Caco-2 (cell line): Measurements from ENCODE around the gene TPTE2. TPM values are rescaled to one million over a fixed set of nuclear protein-coding genes. Genes with fewer than 3 reads are reported as not detected.

Experiments
- BruUV-seq: library from RNA; stranded (reverse); fragments of 400-500 nt; replicated peaks from 2 replicates; lab custom pipeline; 2021; lab: Mats Ljungman, UMichigan
- CTCF ChIA-PET: fragments of 300-600 bp; sonication (Branson Sonifier 250); formaldehyde crosslinking; loops from one replicate; lab custom pipeline; 2022; ENCODE audit warnings: antibody characterized with exemption; lab: Charles Lee
- POLR2A ChIA-PET: fragments of 300-600 bp; sonication (Branson Sonifier 250); formaldehyde crosslinking; loops from one replicate; lab custom pipeline; 2022; ENCODE audit warnings: antibody characterized with exemption; lab: Charles Lee
- DNase-seq, 2 experiments: peaks; one replicate each; pipeline versions ENCODE4 v3.0.0 to v3.0.0-alpha.2; 2020 to 2022
- H3K27me3 ChIP-seq: replicated peaks from 2 replicates; pipeline ENCODE4 v1.6.0; 2011; ENCODE audit warnings: low read length; ENCODE audit not compliant: control insufficient read depth, insufficient read depth
- H3K36me3 ChIP-seq: 2 replicates; pipeline ENCODE4 v1.5.1; 2011; ENCODE audit warnings: low read length; ENCODE audit not compliant: control insufficient read depth, insufficient read depth
- H3K4me1 ChIP-seq: fragments of 250-450 bp; sonication (Bioruptor Pico); 2 replicates; pipeline ENCODE4 v1.5.1; 2020; ENCODE audit warnings: mild to moderate bottlenecking
- H3K4me3 ChIP-seq: 2 replicates; pipeline ENCODE4 v1.5.1; 2011; ENCODE audit warnings: low read depth, mild to moderate bottlenecking, control low read depth, low read length
- H3K9me3 ChIP-seq: fragments of 250-450 bp; sonication (Bioruptor Pico); 2 replicates; pipeline ENCODE4 v1.5.1; 2020; ENCODE audit warnings: mild to moderate bottlenecking, moderate library complexity
- H3K27ac Mint-ChIP-seq: one replicate; pipeline ENCODE4 v1.8.0; 2022; ENCODE audit warnings: mixed read lengths; ENCODE audit not compliant: unreplicated experiment
- H3K27me3 Mint-ChIP-seq: one replicate; pipeline ENCODE4 v1.8.0; 2022; ENCODE audit warnings: mixed read lengths; ENCODE audit not compliant: insufficient read depth, unreplicated experiment
- H3K36me3 Mint-ChIP-seq: one replicate; pipeline ENCODE4 v1.8.0; 2022; ENCODE audit warnings: mild to moderate bottlenecking, mixed read lengths; ENCODE audit not compliant: insufficient read depth, unreplicated experiment
- H3K4me1 Mint-ChIP-seq: one replicate; pipeline ENCODE4 v1.8.0; 2022; ENCODE audit warnings: low read depth, mixed read lengths; ENCODE audit not compliant: unreplicated experiment
- H3K4me3 Mint-ChIP-seq: one replicate; pipeline ENCODE4 v1.8.0; 2022; ENCODE audit warnings: mild to moderate bottlenecking, moderate library complexity, mixed read lengths; ENCODE audit not compliant: unreplicated experiment
- H3K9me3 Mint-ChIP-seq: one replicate; pipeline ENCODE4 v1.8.0; 2022; ENCODE audit warnings: mixed read lengths; ENCODE audit not compliant: unreplicated experiment
- CTCF ChIP-seq, 2 experiments: fragments of 200-600 bp in 1 of 2; IDR thresholded peaks; 1 replicate in 1 of 2; 2 replicates in 1 of 2; pipeline versions ENCODE4 v1.5.1 to v1.8.0; 2011 to 2022; ENCODE audit warnings: antibody characterized with exemption in 1 of 2, control low read depth in 1 of 2, inconsistent platforms in 1 of 2, low read depth in 1 of 2, low read length in 1 of 2, mild to moderate bottlenecking in 1 of 2, moderate library complexity in 1 of 2; ENCODE audit not compliant: insufficient read depth in 1 of 2, severe bottlenecking in 1 of 2, unreplicated experiment in 1 of 2
- intact Hi-C: fragments of 100-400 bp; cut with micrococcal nuclease; formaldehyde crosslinking; loops from one replicate; pipeline ENCODE4 v1.10.0; 2022; ENCODE audit not compliant: unreplicated experiment
- total RNA-seq: library from RNA; stranded (reverse); gene quantifications from 2 replicates; pipeline ENCODE4 v1.2.3, GENCODE V29; 2022

TPTE2 gene
- total RNA-seq, 1 experiment from 2014 or later: not detected

GRCh38 chr13:19606152-19606551 is 44.8 kb upstream of the TPTE2 start:
- Mint-ChIP-seq H3K4me1 (no peaks in the 10 kb centered on the region), H3K4me3 (no peak overlapping the region), H3K9me3 (peaks cover 42% of the 10 kb centered on the region), H3K27ac (no peak overlapping the region), H3K27me3 (no peaks in the 10 kb centered on the region), H3K36me3 (peaks cover 50% of the 10 kb centered on the region)
- Histone ChIP-seq H3K4me1 (peaks cover 18% of the 10 kb centered on the region), H3K9me3 (peaks cover 7% of the 10 kb centered on the region), H3K4me3 (no peak overlapping the region), H3K36me3 (peaks cover 8% of the 10 kb centered on the region), H3K27me3 (no peaks in the 10 kb centered on the region)
- BruUV-seq: no TSS peak
- POLR2A ChIA-PET: no interaction called here
- CTCF ChIA-PET: no interaction called here
- TF ChIP-seq CTCF (IDR thresholded peaks at IDR 0.05; ENCODE audit: insufficient read depth in 1 of 2, low read depth in 1 of 2, low read length in 1 of 2, severe bottlenecking in 1 of 2, unreplicated experiment in 1 of 2): no peak
- intact Hi-C loops: no loop called here
- DNase-seq: no peak

GRCh38 chr13:19605161-19605955 is 44.0 kb upstream of the TPTE2 start:
- Histone ChIP-seq H3K27me3 (no peaks in the 10 kb centered on the region), H3K9me3 (peaks cover 7% of the 10 kb centered on the region), H3K4me1 (peaks cover 26% of the 10 kb centered on the region), H3K36me3 (peaks cover 8% of the 10 kb centered on the region), H3K4me3 (no peak overlapping the region)
- Mint-ChIP-seq H3K36me3 (peaks cover 50% of the 10 kb centered on the region), H3K27me3 (no peaks in the 10 kb centered on the region), H3K4me1 (no peaks in the 10 kb centered on the region), H3K4me3 (peak overlapping the region; percentile 80), H3K9me3 (peaks cover 42% of the 10 kb centered on the region), H3K27ac (no peak overlapping the region)
- ChIA-PET CTCF (no interaction called here), POLR2A (no interaction called here)
- BruUV-seq: no TSS peak
- no peak for TF ChIP-seq CTCF (IDR thresholded peaks at IDR 0.05; ENCODE audit: insufficient read depth in 1 of 2, low read depth in 1 of 2, low read length in 1 of 2, severe bottlenecking in 1 of 2, unreplicated experiment in 1 of 2)
- intact Hi-C loops: no loop called here
- no peak for DNase-seq

GRCh38 chr13:19604306-19604705 is 43.0 kb upstream of the TPTE2 start:
- peaks cover 35% of the 10 kb centered on the region for H3K9me3 Mint-ChIP-seq
- peaks cover 7% of the 10 kb centered on the region for H3K9me3 ChIP-seq
- H3K36me3 ChIP-seq: peaks cover 8% of the 10 kb centered on the region
- H3K27ac Mint-ChIP-seq: no peak overlapping the region
- H3K4me3 Mint-ChIP-seq: peak overlapping the region; percentile 80
- ChIA-PET CTCF (no interaction called here), POLR2A (no interaction called here)
- H3K27me3 Mint-ChIP-seq: no peaks in the 10 kb centered on the region
- H3K27me3 ChIP-seq: no peaks in the 10 kb centered on the region
- H3K4me1 Mint-ChIP-seq: peaks cover 10% of the 10 kb centered on the region
- H3K4me1 ChIP-seq: peaks cover 35% of the 10 kb centered on the region
- no peak overlapping the region for H3K4me3 ChIP-seq
- H3K36me3 Mint-ChIP-seq: peaks cover 48% of the 10 kb centered on the region
- intact Hi-C loops: loop anchor here (5.0 kb wide), 2 partner anchors 68 to 258 kb away; partner anchors contain the start of gene ZMYM5
- BruUV-seq: no TSS peak
- DNase-seq: peak; percentile 59 to 75
- no peak for TF ChIP-seq CTCF (IDR thresholded peaks at IDR 0.05; ENCODE audit: insufficient read depth in 1 of 2, low read depth in 1 of 2, low read length in 1 of 2, severe bottlenecking in 1 of 2, unreplicated experiment in 1 of 2)
